LNCAP (cell line): ENCODE results near the gene PHLDA1.

Experiments
- TF ChIP-seq, protein P1 (sequence below): fragments of 450-650 bp; IDR thresholded peaks from 2 replicates; pipeline ENCODE4 v1.5.1; 2017; ENCODE audit warnings: mild to moderate bottlenecking

The PHLDA1 gene

GRCh38 chr12:76072568-76072967 is 41.0 kb upstream of the PHLDA1 start:
- TF ChIP-seq, protein P1, sequence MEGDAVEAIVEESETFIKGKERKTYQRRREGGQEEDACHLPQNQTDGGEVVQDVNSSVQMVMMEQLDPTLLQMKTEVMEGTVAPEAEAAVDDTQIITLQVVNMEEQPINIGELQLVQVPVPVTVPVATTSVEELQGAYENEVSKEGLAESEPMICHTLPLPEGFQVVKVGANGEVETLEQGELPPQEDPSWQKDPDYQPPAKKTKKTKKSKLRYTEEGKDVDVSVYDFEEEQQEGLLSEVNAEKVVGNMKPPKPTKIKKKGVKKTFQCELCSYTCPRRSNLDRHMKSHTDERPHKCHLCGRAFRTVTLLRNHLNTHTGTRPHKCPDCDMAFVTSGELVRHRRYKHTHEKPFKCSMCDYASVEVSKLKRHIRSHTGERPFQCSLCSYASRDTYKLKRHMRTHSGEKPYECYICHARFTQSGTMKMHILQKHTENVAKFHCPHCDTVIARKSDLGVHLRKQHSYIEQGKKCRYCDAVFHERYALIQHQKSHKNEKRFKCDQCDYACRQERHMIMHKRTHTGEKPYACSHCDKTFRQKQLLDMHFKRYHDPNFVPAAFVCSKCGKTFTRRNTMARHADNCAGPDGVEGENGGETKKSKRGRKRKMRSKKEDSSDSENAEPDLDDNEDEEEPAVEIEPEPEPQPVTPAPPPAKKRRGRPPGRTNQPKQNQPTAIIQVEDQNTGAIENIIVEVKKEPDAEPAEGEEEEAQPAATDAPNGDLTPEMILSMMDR = no peak

DNA sequence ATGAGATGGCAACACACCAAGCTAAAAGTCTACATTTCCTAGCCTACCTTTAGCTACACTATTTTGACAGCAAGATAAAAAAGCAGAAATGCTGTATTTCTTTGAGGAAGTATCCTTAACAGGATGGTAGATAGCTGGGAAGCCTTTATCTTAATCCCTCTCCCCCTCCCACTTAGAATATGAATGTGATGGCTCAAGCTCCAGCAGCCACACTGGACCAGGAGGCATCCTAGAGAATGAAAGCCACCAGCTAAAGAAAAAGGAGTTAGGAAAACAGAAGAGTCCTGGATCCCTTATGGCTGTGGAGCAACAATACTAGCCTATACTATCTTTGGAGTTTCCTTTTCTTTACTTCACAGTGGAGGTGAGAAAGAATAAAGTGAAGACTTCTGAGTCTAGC is 37.8 kb upstream of the PHLDA1 start:
- TF ChIP-seq, protein P1 = no peak

DNA sequence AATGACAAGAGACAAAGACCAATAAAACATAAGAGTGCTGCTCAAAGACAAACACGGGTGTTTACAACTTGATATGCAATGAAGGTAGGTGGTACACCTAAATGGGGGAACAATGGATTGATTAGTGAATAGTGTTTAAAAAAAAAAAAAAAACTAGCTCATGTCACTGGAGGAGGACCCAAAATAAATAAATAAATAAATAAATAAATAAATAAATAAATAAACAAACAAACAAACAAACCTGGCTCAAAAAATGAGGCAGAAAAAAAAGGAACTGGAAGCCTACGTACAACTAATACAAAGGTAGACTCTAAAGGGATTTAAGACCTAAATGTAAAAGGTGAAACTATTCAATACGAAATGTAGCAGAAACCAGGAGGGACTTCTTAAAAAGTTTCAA is 34.3 kb upstream of the PHLDA1 start:
- TF ChIP-seq, protein P1 = no peak

DNA sequence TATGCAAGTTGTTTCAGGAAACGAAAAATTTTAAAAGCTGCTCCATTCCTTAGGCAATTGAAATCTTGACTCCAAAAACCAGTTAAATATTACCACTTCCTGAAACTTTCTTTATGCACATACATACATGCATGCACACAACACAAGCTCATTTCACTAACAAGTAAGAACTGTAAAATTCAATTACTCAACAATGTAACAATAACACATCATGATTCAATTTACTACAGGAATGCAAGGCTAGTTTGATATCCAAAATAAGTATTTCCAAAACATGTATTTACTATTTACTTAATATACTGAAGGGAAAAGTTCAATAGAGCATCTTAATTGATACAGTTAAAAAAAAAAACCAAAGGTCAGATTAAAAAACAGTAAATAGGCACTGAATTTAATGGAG is 33.3 kb upstream of the PHLDA1 start:
- TF ChIP-seq, protein P1 = no peak

GRCh38 chr12:76060111-76060510 is 28.5 kb upstream of the PHLDA1 start:
- TF ChIP-seq, protein P1 = no peak

- TF ChIP-seq, protein P1 = no peak
Measured at GRCh38 chr12:76057326-76057725, 25.8 kb upstream of the PHLDA1 start.

DNA sequence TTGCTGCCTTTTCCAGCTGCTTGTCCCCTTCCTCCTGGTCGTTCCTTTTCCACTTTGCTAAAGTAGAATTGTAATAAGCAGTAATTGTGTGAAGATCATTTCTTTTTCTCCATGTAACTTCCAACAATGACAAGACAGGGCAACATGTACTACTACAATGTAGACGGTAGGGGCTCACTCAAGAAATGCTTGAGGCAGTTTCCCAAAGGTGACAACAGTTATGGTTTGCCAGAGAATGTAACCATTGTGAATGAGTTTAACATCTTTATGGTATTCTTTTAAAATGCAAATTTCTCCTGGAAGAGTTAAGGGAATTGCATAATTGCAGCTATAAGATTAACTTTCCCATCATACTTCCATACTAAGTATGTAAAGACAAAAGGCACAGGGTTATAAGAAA is 23.8 kb upstream of the PHLDA1 start:
- TF ChIP-seq, protein P1 = no peak

- TF ChIP-seq, protein P1 = no peak
Measured at GRCh38 chr12:76049575-76050251, 18.1 kb upstream of the PHLDA1 start.
